ENCODE results near the gene CACNG7. TPM values are rescaled to one million over a fixed set of nuclear protein-coding genes. Genes with fewer than 3 reads are reported as not detected.

The CACNG7 gene
- total and polyA plus RNA-seq, 4 donors: not detected

DNA sequence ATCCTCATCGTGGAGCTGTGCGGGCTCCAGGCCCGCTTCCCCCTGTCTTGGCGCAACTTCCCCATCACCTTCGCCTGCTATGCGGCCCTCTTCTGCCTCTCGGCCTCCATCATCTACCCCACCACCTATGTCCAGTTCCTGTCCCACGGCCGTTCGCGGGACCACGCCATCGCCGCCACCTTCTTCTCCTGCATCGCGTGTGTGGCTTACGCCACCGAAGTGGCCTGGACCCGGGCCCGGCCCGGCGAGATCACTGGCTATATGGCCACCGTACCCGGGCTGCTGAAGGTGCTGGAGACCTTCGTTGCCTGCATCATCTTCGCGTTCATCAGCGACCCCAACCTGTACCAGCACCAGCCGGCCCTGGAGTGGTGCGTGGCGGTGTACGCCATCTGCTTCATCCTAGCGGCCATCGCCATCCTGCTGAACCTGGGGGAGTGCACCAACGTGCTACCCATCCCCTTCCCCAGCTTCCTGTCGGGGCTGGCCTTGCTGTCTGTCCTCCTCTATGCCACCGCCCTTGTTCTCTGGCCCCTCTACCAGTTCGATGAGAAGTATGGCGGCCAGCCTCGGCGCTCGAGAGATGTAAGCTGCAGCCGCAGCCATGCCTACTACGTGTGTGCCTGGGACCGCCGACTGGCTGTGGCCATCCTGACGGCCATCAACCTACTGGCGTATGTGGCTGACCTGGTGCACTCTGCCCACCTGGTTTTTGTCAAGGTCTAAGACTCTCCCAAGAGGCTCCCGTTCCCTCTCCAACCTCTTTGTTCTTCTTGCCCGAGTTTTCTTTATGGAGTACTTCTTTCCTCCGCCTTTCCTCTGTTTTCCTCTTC, 35.1 kb upstream of the CACNG7 start:
- Histone ChIP-seq H3K27ac (ENCODE audit: low read depth in 1 of 2, low read length in 2 of 2) (no peak overlapping the region), H3K27me3 (ENCODE audit: control insufficient read depth in 4 of 4, insufficient read depth in 4 of 4, low read length in 3 of 4) (no peaks in the 10 kb centered on the region), H3K9me3 (ENCODE audit: control insufficient read depth in 4 of 4, low read length in 3 of 4) (no peaks in the 10 kb centered on the region), H3K4me1 (ENCODE audit: control insufficient read depth in 4 of 4, insufficient read depth in 4 of 4, low read length in 3 of 4) (peaks cover 0 to 11% (median 7%) of the 10 kb centered on the region in 4 donors), H3K4me3 (ENCODE audit: low read depth in 1 of 3, low read length in 3 of 3) (no peak overlapping the region), H3K9ac (ENCODE audit: low read depth in 1 of 2, low read length in 2 of 2) (no peak overlapping the region), H3K36me3 (ENCODE audit: control insufficient read depth in 4 of 4, insufficient read depth in 3 of 4, low read depth in 1 of 4, low read length in 3 of 4) (peaks cover 3 to 15% (median 9%) of the 10 kb centered on the region in 4 donors)
- 96% methylated on average over 51 of the region's 51 CpGs for WGBS
- TF ChIP-seq, protein P1, sequence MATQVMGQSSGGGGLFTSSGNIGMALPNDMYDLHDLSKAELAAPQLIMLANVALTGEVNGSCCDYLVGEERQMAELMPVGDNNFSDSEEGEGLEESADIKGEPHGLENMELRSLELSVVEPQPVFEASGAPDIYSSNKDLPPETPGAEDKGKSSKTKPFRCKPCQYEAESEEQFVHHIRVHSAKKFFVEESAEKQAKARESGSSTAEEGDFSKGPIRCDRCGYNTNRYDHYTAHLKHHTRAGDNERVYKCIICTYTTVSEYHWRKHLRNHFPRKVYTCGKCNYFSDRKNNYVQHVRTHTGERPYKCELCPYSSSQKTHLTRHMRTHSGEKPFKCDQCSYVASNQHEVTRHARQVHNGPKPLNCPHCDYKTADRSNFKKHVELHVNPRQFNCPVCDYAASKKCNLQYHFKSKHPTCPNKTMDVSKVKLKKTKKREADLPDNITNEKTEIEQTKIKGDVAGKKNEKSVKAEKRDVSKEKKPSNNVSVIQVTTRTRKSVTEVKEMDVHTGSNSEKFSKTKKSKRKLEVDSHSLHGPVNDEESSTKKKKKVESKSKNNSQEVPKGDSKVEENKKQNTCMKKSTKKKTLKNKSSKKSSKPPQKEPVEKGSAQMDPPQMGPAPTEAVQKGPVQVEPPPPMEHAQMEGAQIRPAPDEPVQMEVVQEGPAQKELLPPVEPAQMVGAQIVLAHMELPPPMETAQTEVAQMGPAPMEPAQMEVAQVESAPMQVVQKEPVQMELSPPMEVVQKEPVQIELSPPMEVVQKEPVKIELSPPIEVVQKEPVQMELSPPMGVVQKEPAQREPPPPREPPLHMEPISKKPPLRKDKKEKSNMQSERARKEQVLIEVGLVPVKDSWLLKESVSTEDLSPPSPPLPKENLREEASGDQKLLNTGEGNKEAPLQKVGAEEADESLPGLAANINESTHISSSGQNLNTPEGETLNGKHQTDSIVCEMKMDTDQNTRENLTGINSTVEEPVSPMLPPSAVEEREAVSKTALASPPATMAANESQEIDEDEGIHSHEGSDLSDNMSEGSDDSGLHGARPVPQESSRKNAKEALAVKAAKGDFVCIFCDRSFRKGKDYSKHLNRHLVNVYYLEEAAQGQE (IDR thresholded peaks at IDR 0.05): no peak
- TF ChIP-seq, protein P2, sequence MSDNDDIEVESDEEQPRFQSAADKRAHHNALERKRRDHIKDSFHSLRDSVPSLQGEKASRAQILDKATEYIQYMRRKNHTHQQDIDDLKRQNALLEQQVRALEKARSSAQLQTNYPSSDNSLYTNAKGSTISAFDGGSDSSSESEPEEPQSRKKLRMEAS (IDR thresholded peaks at IDR 0.05): no peak
- no peak for TF ChIP-seq GABPA (IDR thresholded peaks at IDR 0.05 in 1 of 2, conservative IDR thresholded peaks at IDR 0.05 in 1 of 2)
- no peak for TF ChIP-seq JUND (IDR thresholded peaks at IDR 0.05)
- TF ChIP-seq TAF1 (conservative IDR thresholded peaks at IDR 0.05): no peak
- TF ChIP-seq, protein P3, sequence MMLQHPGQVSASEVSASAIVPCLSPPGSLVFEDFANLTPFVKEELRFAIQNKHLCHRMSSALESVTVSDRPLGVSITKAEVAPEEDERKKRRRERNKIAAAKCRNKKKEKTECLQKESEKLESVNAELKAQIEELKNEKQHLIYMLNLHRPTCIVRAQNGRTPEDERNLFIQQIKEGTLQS (IDR thresholded peaks at IDR 0.05): no peak
- TF ChIP-seq RAD21 (IDR thresholded peaks at IDR 0.05): no peak
- TF ChIP-seq, protein P4, sequence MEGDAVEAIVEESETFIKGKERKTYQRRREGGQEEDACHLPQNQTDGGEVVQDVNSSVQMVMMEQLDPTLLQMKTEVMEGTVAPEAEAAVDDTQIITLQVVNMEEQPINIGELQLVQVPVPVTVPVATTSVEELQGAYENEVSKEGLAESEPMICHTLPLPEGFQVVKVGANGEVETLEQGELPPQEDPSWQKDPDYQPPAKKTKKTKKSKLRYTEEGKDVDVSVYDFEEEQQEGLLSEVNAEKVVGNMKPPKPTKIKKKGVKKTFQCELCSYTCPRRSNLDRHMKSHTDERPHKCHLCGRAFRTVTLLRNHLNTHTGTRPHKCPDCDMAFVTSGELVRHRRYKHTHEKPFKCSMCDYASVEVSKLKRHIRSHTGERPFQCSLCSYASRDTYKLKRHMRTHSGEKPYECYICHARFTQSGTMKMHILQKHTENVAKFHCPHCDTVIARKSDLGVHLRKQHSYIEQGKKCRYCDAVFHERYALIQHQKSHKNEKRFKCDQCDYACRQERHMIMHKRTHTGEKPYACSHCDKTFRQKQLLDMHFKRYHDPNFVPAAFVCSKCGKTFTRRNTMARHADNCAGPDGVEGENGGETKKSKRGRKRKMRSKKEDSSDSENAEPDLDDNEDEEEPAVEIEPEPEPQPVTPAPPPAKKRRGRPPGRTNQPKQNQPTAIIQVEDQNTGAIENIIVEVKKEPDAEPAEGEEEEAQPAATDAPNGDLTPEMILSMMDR (IDR thresholded peaks at IDR 0.05; ENCODE audit: low read depth, low read length, missing input control): no peak
- TF ChIP-seq EGR1 (IDR thresholded peaks at IDR 0.05; ENCODE audit: low read depth in 2 of 2): no peak
- TF ChIP-seq NR2F2 (IDR thresholded peaks at IDR 0.05): no peak
- TF ChIP-seq, protein P5, sequence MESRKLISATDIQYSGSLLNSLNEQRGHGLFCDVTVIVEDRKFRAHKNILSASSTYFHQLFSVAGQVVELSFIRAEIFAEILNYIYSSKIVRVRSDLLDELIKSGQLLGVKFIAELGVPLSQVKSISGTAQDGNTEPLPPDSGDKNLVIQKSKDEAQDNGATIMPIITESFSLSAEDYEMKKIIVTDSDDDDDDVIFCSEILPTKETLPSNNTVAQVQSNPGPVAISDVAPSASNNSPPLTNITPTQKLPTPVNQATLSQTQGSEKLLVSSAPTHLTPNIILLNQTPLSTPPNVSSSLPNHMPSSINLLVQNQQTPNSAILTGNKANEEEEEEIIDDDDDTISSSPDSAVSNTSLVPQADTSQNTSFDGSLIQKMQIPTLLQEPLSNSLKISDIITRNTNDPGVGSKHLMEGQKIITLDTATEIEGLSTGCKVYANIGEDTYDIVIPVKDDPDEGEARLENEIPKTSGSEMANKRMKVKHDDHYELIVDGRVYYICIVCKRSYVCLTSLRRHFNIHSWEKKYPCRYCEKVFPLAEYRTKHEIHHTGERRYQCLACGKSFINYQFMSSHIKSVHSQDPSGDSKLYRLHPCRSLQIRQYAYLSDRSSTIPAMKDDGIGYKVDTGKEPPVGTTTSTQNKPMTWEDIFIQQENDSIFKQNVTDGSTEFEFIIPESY (IDR thresholded peaks at IDR 0.05): no peak
- TF ChIP-seq FOXA2 (IDR thresholded peaks at IDR 0.05): no peak
- TF ChIP-seq HNF4A (conservative IDR thresholded peaks at IDR 0.05): no peak
- TF ChIP-seq SP1 (IDR thresholded peaks at IDR 0.05): no peak
- TF ChIP-seq RXRA (IDR thresholded peaks at IDR 0.05): no peak
- TF ChIP-seq YY1 (IDR thresholded peaks at IDR 0.05): no peak
- DNase-seq (ENCODE audit: low spot score): no peak
